CD1c-positive myeloid dendritic cell (primary cell): ENCODE results near the gene NFIA.

Source experiments
- DNase-seq: peaks from one replicate; pipeline ENCODE4 v3.0.0-alpha.2; 2016; ENCODE audit errors: extremely low spot score

The NFIA gene

GRCh38 chr1:61083807-61084440 is 1.6 kb downstream of the NFIA start:
- no peak for DNase-seq

GRCh38 chr1:61084491-61085031 is 2.2 kb downstream of the NFIA start:
- no peak for DNase-seq

GRCh38 chr1:61085206-61085982 is 3.0 kb downstream of the NFIA start:
- no peak for DNase-seq

GRCh38 chr1:61085983-61086644 is 3.8 kb downstream of the NFIA start:
- no peak for DNase-seq

GRCh38 chr1:61087571-61087970 is 5.2 kb downstream of the NFIA start:
- no peak for DNase-seq

- no peak for DNase-seq
These were observed 6.0 kb downstream of the NFIA start for GRCh38 chr1:61088163-61088974.

- no peak for DNase-seq
These were observed 7.0 kb downstream of the NFIA start for GRCh38 chr1:61089338-61089737.

- DNase-seq, result no peak
These were observed 7.4 kb downstream of the NFIA start for GRCh38 chr1:61089741-61090140.

GRCh38 chr1:61090546-61091202 is 8.3 kb downstream of the NFIA start:
- no peak for DNase-seq

GRCh38 chr1:61091455-61091854 is 9.1 kb downstream of the NFIA start:
- DNase-seq, result no peak

- DNase-seq, result no peak
These were observed 10.3 kb downstream of the NFIA start for GRCh38 chr1:61092642-61093041.

GRCh38 chr1:61093525-61094137 is 11.3 kb downstream of the NFIA start:
- no peak for DNase-seq

GRCh38 chr1:61094677-61095469 is 12.5 kb downstream of the NFIA start:
- no peak for DNase-seq

GRCh38 chr1:61095470-61095812 is 13.1 kb downstream of the NFIA start:
- DNase-seq, result no peak

- no peak for DNase-seq
These were observed 15.0 kb downstream of the NFIA start for GRCh38 chr1:61097317-61097716.

- DNase-seq, result no peak
These were observed 15.4 kb downstream of the NFIA start for GRCh38 chr1:61097722-61098121.

GRCh38 chr1:61098333-61098732 is 16.0 kb downstream of the NFIA start:
- DNase-seq, result no peak

- no peak for DNase-seq
These were observed 16.6 kb downstream of the NFIA start for GRCh38 chr1:61098906-61099437.

- no peak for DNase-seq
These were observed 18.2 kb downstream of the NFIA start for GRCh38 chr1:61100578-61100977.

GRCh38 chr1:61101536-61101935 is 19.2 kb downstream of the NFIA start:
- DNase-seq, result no peak
